ENCODE data around the gene NRXN3.

GRCh38 chr14:78989221-78989620, 819.0 kb downstream of the NRXN3 start:
- TF ChIP-seq, protein P1, sequence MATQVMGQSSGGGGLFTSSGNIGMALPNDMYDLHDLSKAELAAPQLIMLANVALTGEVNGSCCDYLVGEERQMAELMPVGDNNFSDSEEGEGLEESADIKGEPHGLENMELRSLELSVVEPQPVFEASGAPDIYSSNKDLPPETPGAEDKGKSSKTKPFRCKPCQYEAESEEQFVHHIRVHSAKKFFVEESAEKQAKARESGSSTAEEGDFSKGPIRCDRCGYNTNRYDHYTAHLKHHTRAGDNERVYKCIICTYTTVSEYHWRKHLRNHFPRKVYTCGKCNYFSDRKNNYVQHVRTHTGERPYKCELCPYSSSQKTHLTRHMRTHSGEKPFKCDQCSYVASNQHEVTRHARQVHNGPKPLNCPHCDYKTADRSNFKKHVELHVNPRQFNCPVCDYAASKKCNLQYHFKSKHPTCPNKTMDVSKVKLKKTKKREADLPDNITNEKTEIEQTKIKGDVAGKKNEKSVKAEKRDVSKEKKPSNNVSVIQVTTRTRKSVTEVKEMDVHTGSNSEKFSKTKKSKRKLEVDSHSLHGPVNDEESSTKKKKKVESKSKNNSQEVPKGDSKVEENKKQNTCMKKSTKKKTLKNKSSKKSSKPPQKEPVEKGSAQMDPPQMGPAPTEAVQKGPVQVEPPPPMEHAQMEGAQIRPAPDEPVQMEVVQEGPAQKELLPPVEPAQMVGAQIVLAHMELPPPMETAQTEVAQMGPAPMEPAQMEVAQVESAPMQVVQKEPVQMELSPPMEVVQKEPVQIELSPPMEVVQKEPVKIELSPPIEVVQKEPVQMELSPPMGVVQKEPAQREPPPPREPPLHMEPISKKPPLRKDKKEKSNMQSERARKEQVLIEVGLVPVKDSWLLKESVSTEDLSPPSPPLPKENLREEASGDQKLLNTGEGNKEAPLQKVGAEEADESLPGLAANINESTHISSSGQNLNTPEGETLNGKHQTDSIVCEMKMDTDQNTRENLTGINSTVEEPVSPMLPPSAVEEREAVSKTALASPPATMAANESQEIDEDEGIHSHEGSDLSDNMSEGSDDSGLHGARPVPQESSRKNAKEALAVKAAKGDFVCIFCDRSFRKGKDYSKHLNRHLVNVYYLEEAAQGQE (IDR thresholded peaks at IDR 0.05; ENCODE audit: low read depth) = no peak
- TF ChIP-seq POLR2A (IDR thresholded peaks at IDR 0.05; ENCODE audit: borderline replicate concordance, extremely low read depth, insufficient read depth, insufficient read length) (no peak), TCF7L2 (IDR thresholded peaks at IDR 0.05; ENCODE audit: borderline replicate concordance, extremely low read depth, insufficient read depth, insufficient read length) (no peak), ZFX (IDR thresholded peaks at IDR 0.05) (no peak), YY1 (IDR thresholded peaks at IDR 0.05; ENCODE audit: extremely low read depth, insufficient replicate concordance, low read depth, low read length) (no peak), CTCF (IDR thresholded peaks at IDR 0.05 in 2 of 3, conservative IDR thresholded peaks at IDR 0.05 in 1 of 3; ENCODE audit: borderline replicate concordance in 1 of 3, insufficient read depth in 1 of 3, low read depth in 2 of 3, low read length in 2 of 3) (no peak), EGR1 (IDR thresholded peaks at IDR 0.05; ENCODE audit: low read depth) (no peak), ZNF274 (IDR thresholded peaks at IDR 0.05; ENCODE audit: low read depth, low read length) (no peak), EZH2 (IDR thresholded peaks at IDR 0.05) (no peak), POLR2AphosphoS5 (IDR thresholded peaks at IDR 0.05; ENCODE audit: low read depth, low read length) (no peak), SP1 (IDR thresholded peaks at IDR 0.05; ENCODE audit: low read depth) (no peak)
- TF ChIP-seq, protein P2, sequence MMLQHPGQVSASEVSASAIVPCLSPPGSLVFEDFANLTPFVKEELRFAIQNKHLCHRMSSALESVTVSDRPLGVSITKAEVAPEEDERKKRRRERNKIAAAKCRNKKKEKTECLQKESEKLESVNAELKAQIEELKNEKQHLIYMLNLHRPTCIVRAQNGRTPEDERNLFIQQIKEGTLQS (IDR thresholded peaks at IDR 0.05) = no peak
- TF ChIP-seq, protein P3, sequence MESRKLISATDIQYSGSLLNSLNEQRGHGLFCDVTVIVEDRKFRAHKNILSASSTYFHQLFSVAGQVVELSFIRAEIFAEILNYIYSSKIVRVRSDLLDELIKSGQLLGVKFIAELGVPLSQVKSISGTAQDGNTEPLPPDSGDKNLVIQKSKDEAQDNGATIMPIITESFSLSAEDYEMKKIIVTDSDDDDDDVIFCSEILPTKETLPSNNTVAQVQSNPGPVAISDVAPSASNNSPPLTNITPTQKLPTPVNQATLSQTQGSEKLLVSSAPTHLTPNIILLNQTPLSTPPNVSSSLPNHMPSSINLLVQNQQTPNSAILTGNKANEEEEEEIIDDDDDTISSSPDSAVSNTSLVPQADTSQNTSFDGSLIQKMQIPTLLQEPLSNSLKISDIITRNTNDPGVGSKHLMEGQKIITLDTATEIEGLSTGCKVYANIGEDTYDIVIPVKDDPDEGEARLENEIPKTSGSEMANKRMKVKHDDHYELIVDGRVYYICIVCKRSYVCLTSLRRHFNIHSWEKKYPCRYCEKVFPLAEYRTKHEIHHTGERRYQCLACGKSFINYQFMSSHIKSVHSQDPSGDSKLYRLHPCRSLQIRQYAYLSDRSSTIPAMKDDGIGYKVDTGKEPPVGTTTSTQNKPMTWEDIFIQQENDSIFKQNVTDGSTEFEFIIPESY (IDR thresholded peaks at IDR 0.05; ENCODE audit: extremely low read depth, insufficient replicate concordance, low read length) = no peak

All from HCT116 (cell line).